Measurements from ENCODE around the gene ZNF784. TPM values are rescaled to one million over a fixed set of nuclear protein-coding genes. Genes with fewer than 3 reads are reported as not detected.

ZNF784 gene
- total and polyA plus RNA-seq, 10 of the 15 experiments (the other 5 are each of a cell fraction or from before 2014, with no cell fraction given): 0.10 to 5.2 (median 1.8) TPM

GRCh38 chr19:55598719-55599467 lies 25.5 kb downstream of the ZNF784 start (continued):
- TF ChIP-seq CHD2 (IDR thresholded peaks at IDR 0.05; ENCODE audit: borderline replicate concordance, low read depth, low read length) (no peak), ZBED1 (IDR thresholded peaks at IDR 0.05; ENCODE audit: borderline replicate concordance) (no peak), RB1 (IDR thresholded peaks at IDR 0.05; ENCODE audit: borderline replicate concordance) (no peak; the same call in 1 of the 2 replicates), YBX1 (IDR thresholded peaks at IDR 0.05) (no peak), EGR1 (IDR thresholded peaks at IDR 0.05; ENCODE audit: borderline replicate concordance in 1 of 2, low read depth in 2 of 2, low read length in 2 of 2) (no peak; a peak in 1 of 3 replicates), ZNF24 (IDR thresholded peaks at IDR 0.05) (no peak), BRCA1 (IDR thresholded peaks at IDR 0.05; ENCODE audit: low read depth, low read length) (no peak), SMAD5 (IDR thresholded peaks at IDR 0.05; ENCODE audit: low read depth) (no peak), MLLT1 (IDR thresholded peaks at IDR 0.05) (no peak), JUND (IDR thresholded peaks at IDR 0.05; ENCODE audit: low read depth, low read length) (no peak), RBBP5 (conservative IDR thresholded peaks at IDR 0.05) (no peak), GABPA (IDR thresholded peaks at IDR 0.05; ENCODE audit: low read depth) (no peak), MTA2 (IDR thresholded peaks at IDR 0.05; ENCODE audit: low read depth) (no peak), PAX8 (IDR thresholded peaks at IDR 0.05) (no peak), ZBTB4 (CRISPR knock-in tag; IDR thresholded peaks at IDR 0.05) (no peak), RUNX3 (IDR thresholded peaks at IDR 0.05; ENCODE audit: low read length) (0 out of 2 replicates have a peak, but pooled peaks have one; percentile 5), KLF5 (IDR thresholded peaks at IDR 0.05; ENCODE audit: partially characterized antibody) (peak; percentile 62), HDGF (IDR thresholded peaks at IDR 0.05) (peak; percentile 100), WRNIP1 (IDR thresholded peaks at IDR 0.05; ENCODE audit: borderline replicate concordance, low read depth, low read length) (no peak), BMI1 (IDR thresholded peaks at IDR 0.05; ENCODE audit: borderline replicate concordance) (no peak), CBFB (IDR thresholded peaks at IDR 0.05; ENCODE audit: low read depth) (no peak), CREB1 (IDR thresholded peaks at IDR 0.05; ENCODE audit: low read depth) (no peak), ELK1 (IDR thresholded peaks at IDR 0.05; ENCODE audit: low read depth, low read length) (no peak), BCLAF1 (IDR thresholded peaks at IDR 0.05) (no peak)
